Prostate gland (tissue), 2 donors: Measurements from ENCODE around the gene KDELR3. TPM values are rescaled to one million over a fixed set of nuclear protein-coding genes. Genes with fewer than 3 reads are reported as not detected.

ENCODE experiments used
- DNase-seq: peaks from one replicate; pipeline ENCODE4 v3.0.0-alpha.2; 2019; ENCODE audit warnings: low spot score
- H3K27ac ChIP-seq, 2 donors: fragments of 200-600 bp; sonication (generic); 2 replicates each; pipeline ENCODE4 v1.5.1; 2017 to 2019
- H3K27me3 ChIP-seq: fragments of 200-600 bp; sonication (generic); replicated peaks from 2 replicates; pipeline ENCODE4 v1.5.1; 2019; ENCODE audit not compliant: insufficient read depth
- H3K36me3 ChIP-seq, 2 donors: fragments of 200-600 bp; sonication (generic); 1 replicate in 1 of 2; 2 replicates in 1 of 2; pipeline versions ENCODE4 v1.5.1 to v1.8.1; 2017 to 2019
- H3K4me1 ChIP-seq: fragments of 200-600 bp; sonication (generic); replicated peaks from 2 replicates; pipeline ENCODE4 v1.5.1; 2019
- H3K4me3 ChIP-seq, 2 donors: fragments of 200-600 bp; sonication (generic); 2 replicates each; pipeline ENCODE4 v1.5.1; 2017 to 2019
- H3K9me3 ChIP-seq: fragments of 200-600 bp; sonication (generic); 2 replicates; pipeline ENCODE4 v1.5.1; 2017
- CTCF ChIP-seq, 4 experiments: fragments of 200-600 bp in 2 of 4; fragments of 450-650 bp in 2 of 4; sonication (generic) in 2 of 4; IDR thresholded peaks; 1 replicate in 3 of 4; 2 replicates in 1 of 4; pipeline ENCODE4 v1.5.1; 2016 to 2019; ENCODE audit warnings: antibody characterized with exemption in 4 of 4, mild to moderate bottlenecking in 2 of 4, moderate library complexity in 2 of 4
- POLR2A ChIP-seq: fragments of 450-650 bp; IDR thresholded peaks from one replicate; pipeline ENCODE4 v1.6.1; 2016; ENCODE audit warnings: antibody characterized with exemption, mild to moderate bottlenecking
- POLR2AphosphoS5 ChIP-seq: sonication (generic); formaldehyde crosslinking; IDR thresholded peaks from one replicate; pipeline ENCODE4 v1.6.1; 2017; ENCODE audit warnings: antibody characterized with exemption
- WGBS: methylation state at CpG from one replicate; pipeline ENCODE4 v1.1.5; 2018; 5-methylcytosine and 5-hydroxymethylcytosine counted together
- intact Hi-C: fragments of 100-400 bp; cut with DNase I; formaldehyde crosslinking; loops from one replicate; pipeline ENCODE4 v1.14.2; 2022
- total RNA-seq, 2 donors: library from RNA; depleted of rRNA; stranded (reverse); fragments of >200 nt; gene quantifications; one replicate each; pipeline ENCODE4 v1.1.0, GENCODE V29; 2016

The KDELR3 gene
- total RNA-seq, 2 donors from 2014 or later, result 13.8 to 25.4 TPM

GRCh38 chr22:38443628-38444521 is 24.0 kb upstream of the KDELR3 start:
- DNase-seq, result no peak
- no peak for TF ChIP-seq POLR2A
- no peak for TF ChIP-seq CTCF (IDR thresholded peaks at IDR 0.05)
- TF ChIP-seq POLR2AphosphoS5, result no peak
- Histone ChIP-seq H3K27me3 (no peaks in the 10 kb centered on the region), H3K4me1 (no peaks in the 10 kb centered on the region), H3K36me3 (no peaks in the 10 kb centered on the region), H3K4me3 (no peak overlapping the region), H3K9me3 (no peaks in the 10 kb centered on the region), H3K27ac (no peak overlapping the region)
- intact Hi-C loops, result no loop called here
- 56% methylated on average over 21 of the region's 21 CpGs for WGBS

GRCh38 chr22:38444783-38445182 is 23.1 kb upstream of the KDELR3 start:
- H3K27ac ChIP-seq, result no peak overlapping the region
- intact Hi-C loops, result no loop called here
- no peaks in the 10 kb centered on the region for H3K9me3 ChIP-seq
- no peaks in the 10 kb centered on the region for H3K27me3 ChIP-seq
- WGBS, result 91% methylated on average over 10 of the region's 10 CpGs
- H3K4me1 ChIP-seq, result no peaks in the 10 kb centered on the region
- no peak for DNase-seq
- no peak for TF ChIP-seq POLR2A
- TF ChIP-seq CTCF (IDR thresholded peaks at IDR 0.05), result no peak
- no peak for TF ChIP-seq POLR2AphosphoS5
- no peak overlapping the region for H3K4me3 ChIP-seq
- no peaks in the 10 kb centered on the region for H3K36me3 ChIP-seq

GRCh38 chr22:38446018-38446601 is 21.8 kb upstream of the KDELR3 start:
- H3K27me3 ChIP-seq, result no peaks in the 10 kb centered on the region
- no peak for DNase-seq
- no peak overlapping the region for H3K27ac ChIP-seq
- no peak overlapping the region for H3K4me3 ChIP-seq
- WGBS, result 56% methylated on average over 8 of the region's 9 CpGs
- no peaks in the 10 kb centered on the region for H3K9me3 ChIP-seq
- TF ChIP-seq POLR2AphosphoS5, result no peak
- no peak for TF ChIP-seq CTCF (IDR thresholded peaks at IDR 0.05)
- TF ChIP-seq POLR2A, result no peak
- no peaks in the 10 kb centered on the region for H3K36me3 ChIP-seq
- H3K4me1 ChIP-seq, result no peaks in the 10 kb centered on the region
- intact Hi-C loops, result no loop called here

GRCh38 chr22:38448945-38449745 is 18.8 kb upstream of the KDELR3 start:
- no peak for DNase-seq
- no peak for TF ChIP-seq CTCF (IDR thresholded peaks at IDR 0.05)
- TF ChIP-seq POLR2AphosphoS5, result no peak
- TF ChIP-seq POLR2A, result no peak
- Histone ChIP-seq H3K36me3 (no peaks in the 10 kb centered on the region), H3K4me3 (no peak overlapping the region), H3K4me1 (no peaks in the 10 kb centered on the region), H3K27ac (no peak overlapping the region), H3K27me3 (no peaks in the 10 kb centered on the region), H3K9me3 (no peaks in the 10 kb centered on the region)
- intact Hi-C loops, result no loop called here
- WGBS, result 65% methylated on average over 14 of the region's 14 CpGs
